MM.1S (cell line): ENCODE measurements around the gene SPRED3.

Source experiments
- DNase-seq: peaks from one replicate; pipeline ENCODE4 v3.0.0-alpha.2; 2015
- H2AFZ ChIP-seq: fragments of 300-600 bp; sonication (generic); 2 replicates; pipeline ENCODE4 v1.6.0; 2016; ENCODE audit warnings: antibody characterized with exemption, low read length
- H3F3A ChIP-seq: fragments of 300-600 bp; sonication (generic); 2 replicates; pipeline ENCODE4 v1.6.1; 2016; ENCODE audit warnings: mild to moderate bottlenecking, antibody characterized with exemption, low read length, moderate library complexity, mixed read lengths; ENCODE audit not compliant: insufficient read depth
- H3K27ac ChIP-seq: fragments of 300-600 bp; sonication (generic); 2 replicates; pipeline ENCODE4 v1.5.1; 2016; ENCODE audit warnings: mild to moderate bottlenecking, low read length
- H3K27me3 ChIP-seq: fragments of 300-600 bp; sonication (generic); replicated peaks from 2 replicates; pipeline ENCODE4 v1.6.0; 2016; ENCODE audit warnings: low read length; ENCODE audit not compliant: insufficient read depth
- H3K36me3 ChIP-seq: fragments of 300-600 bp; sonication (generic); replicated peaks from 2 replicates; pipeline ENCODE4 v1.6.1; 2016; ENCODE audit warnings: mild to moderate bottlenecking, low read length, mixed read lengths; ENCODE audit not compliant: insufficient read depth
- H3K4me1 ChIP-seq: fragments of 300-600 bp; sonication (generic); 2 replicates; pipeline ENCODE4 v1.6.1; 2016; ENCODE audit warnings: low read length, mixed read lengths
- H3K4me2 ChIP-seq: fragments of 300-600 bp; sonication (generic); 2 replicates; pipeline ENCODE4 v1.6.0; 2016; ENCODE audit warnings: low read depth, low read length
- H3K4me3 ChIP-seq: fragments of 300-600 bp; sonication (generic); 2 replicates; pipeline ENCODE4 v1.5.1; 2016; ENCODE audit warnings: low read length, mixed read lengths
- H3K79me2 ChIP-seq: fragments of 300-600 bp; sonication (generic); 2 replicates; pipeline ENCODE4 v1.6.1; 2016; ENCODE audit warnings: mixed run types, low read length, mixed read lengths
- H3K9ac ChIP-seq: fragments of 300-600 bp; sonication (generic); 2 replicates; pipeline ENCODE4 v1.6.1; 2016; ENCODE audit warnings: low read length, mixed read lengths
- H3K9me2 ChIP-seq: fragments of 300-600 bp; sonication (generic); replicated peaks from 2 replicates; pipeline ENCODE4 v1.6.1; 2016; ENCODE audit warnings: mild to moderate bottlenecking, low read length, mixed read lengths; ENCODE audit not compliant: insufficient read depth
- H3K9me3 ChIP-seq: fragments of 300-600 bp; sonication (generic); replicated peaks from 2 replicates; pipeline ENCODE4 v1.6.1; 2016; ENCODE audit warnings: mild to moderate bottlenecking, low read length, mixed read lengths; ENCODE audit not compliant: insufficient read depth
- H4K20me1 ChIP-seq: fragments of 300-600 bp; sonication (generic); 2 replicates; pipeline ENCODE4 v1.6.1; 2016; ENCODE audit warnings: mild to moderate bottlenecking, low read length, moderate library complexity, mixed read lengths; ENCODE audit not compliant: insufficient read depth
- CTCF ChIP-seq: fragments of 300-600 bp; sonication (generic); IDR thresholded peaks from 2 replicates; pipeline ENCODE4 v1.5.1; 2016; ENCODE audit warnings: antibody characterized with exemption, low read length, mixed read lengths
- EZH2 ChIP-seq: fragments of 300-600 bp; sonication (generic); optimal IDR thresholded peaks from 2 replicates; pipeline ENCODE3; 2017; ENCODE audit warnings: low read depth, mild to moderate bottlenecking, antibody characterized with exemption, low read length, mixed read lengths
- EZH2phosphoT487 ChIP-seq: fragments of 300-600 bp; sonication (generic); IDR thresholded peaks from 2 replicates; pipeline ENCODE4 v1.6.1; 2018; ENCODE audit warnings: antibody characterized with exemption, low read length

The SPRED3 gene

GRCh38 chr19:38444026-38444425 lies 55.5 kb downstream of the SPRED3 start:
- no peaks in the 10 kb centered on the region for H3K79me2 ChIP-seq
- no peak overlapping the region for H3K4me2 ChIP-seq
- no peak overlapping the region for H3K4me3 ChIP-seq
- no peaks in the 10 kb centered on the region for H3F3A ChIP-seq
- DNase-seq = no peak
- no peaks in the 10 kb centered on the region for H3K4me1 ChIP-seq
- no peaks in the 10 kb centered on the region for H4K20me1 ChIP-seq
- H3K9ac ChIP-seq = no peak overlapping the region
- H3K36me3 ChIP-seq = no peaks in the 10 kb centered on the region
- H3K27ac ChIP-seq = no peak overlapping the region
- H3K9me2 ChIP-seq = no peaks in the 10 kb centered on the region
- H2AFZ ChIP-seq = no peak overlapping the region
- H3K9me3 ChIP-seq = no peaks in the 10 kb centered on the region
- TF ChIP-seq EZH2 (no peak), CTCF (no peak), EZH2phosphoT487 (no peak)
- H3K27me3 ChIP-seq = peaks cover 69% of the 10 kb centered on the region

GRCh38 chr19:38445362-38445761 lies 56.9 kb downstream of the SPRED3 start:
- no peaks in the 10 kb centered on the region for H3K36me3 ChIP-seq
- H3K79me2 ChIP-seq = no peaks in the 10 kb centered on the region
- no peaks in the 10 kb centered on the region for H3K4me1 ChIP-seq
- no peaks in the 10 kb centered on the region for H3K9me3 ChIP-seq
- TF ChIP-seq CTCF (no peak), EZH2phosphoT487 (no peak), EZH2 (no peak)
- H3K4me2 ChIP-seq = no peak overlapping the region
- no peak overlapping the region for H3K9ac ChIP-seq
- no peak for DNase-seq
- H3K27ac ChIP-seq = no peak overlapping the region
- H3K4me3 ChIP-seq = no peak overlapping the region
- H4K20me1 ChIP-seq = no peaks in the 10 kb centered on the region
- no peak overlapping the region for H2AFZ ChIP-seq
- H3K9me2 ChIP-seq = no peaks in the 10 kb centered on the region
- peaks cover 72% of the 10 kb centered on the region for H3K27me3 ChIP-seq
- H3F3A ChIP-seq = no peaks in the 10 kb centered on the region

- Histone ChIP-seq H3K9ac (no peak overlapping the region), H3K79me2 (no peaks in the 10 kb centered on the region), H3K27me3 (peaks cover 71% of the 10 kb centered on the region), H3F3A (no peaks in the 10 kb centered on the region), H3K27ac (no peak overlapping the region), H2AFZ (no peak overlapping the region), H3K4me3 (no peak overlapping the region), H3K4me1 (no peaks in the 10 kb centered on the region), H3K36me3 (no peaks in the 10 kb centered on the region), H3K9me3 (no peaks in the 10 kb centered on the region), H3K9me2 (no peaks in the 10 kb centered on the region), H3K4me2 (no peak overlapping the region), H4K20me1 (no peaks in the 10 kb centered on the region)
- TF ChIP-seq CTCF (no peak), EZH2 (no peak), EZH2phosphoT487 (no peak)
- no peak for DNase-seq
Measured at GRCh38 chr19:38448225-38448624, 59.7 kb downstream of the SPRED3 start.
